IMR-90 (cell line): ENCODE measurements around the gene CHST8.

Source experiments
- FOS ChIP-seq: fragments of 150-350 bp; IDR thresholded peaks from 2 replicates; pipeline ENCODE4 v1.6.1; 2016; ENCODE audit warnings: low read depth, low read length
- MAFK ChIP-seq: IDR thresholded peaks from 2 replicates; pipeline ENCODE4 v1.6.1; 2012; ENCODE audit warnings: low read depth, low read length, improper control_type of control experiment
- MAZ ChIP-seq: IDR thresholded peaks from 2 replicates; pipeline ENCODE4 v1.6.1; 2012; ENCODE audit warnings: low read depth, mild to moderate bottlenecking, low read length, improper control_type of control experiment, moderate library complexity, borderline replicate concordance
- POLR2A ChIP-seq: IDR thresholded peaks from 2 replicates; pipeline ENCODE4 v1.6.1; 2012; ENCODE audit warnings: mild to moderate bottlenecking, low read depth, low read length
- RAD21 ChIP-seq: IDR thresholded peaks from 2 replicates; pipeline ENCODE4 v1.6.1; 2012; ENCODE audit warnings: low read length, improper control_type of control experiment
- RFX5 ChIP-seq: IDR thresholded peaks from 2 replicates; pipeline ENCODE4 v1.8.0; 2012; ENCODE audit warnings: low read depth, mild to moderate bottlenecking, low read length, moderate library complexity
- SMC3 ChIP-seq: fragments of 150-350 bp; IDR thresholded peaks from 2 replicates; pipeline ENCODE4 v1.6.1; 2016; ENCODE audit warnings: low read depth, mild to moderate bottlenecking, antibody characterized with exemption, low read length, moderate library complexity
- TF ChIP-seq, protein P1 (sequence below): conservative IDR thresholded peaks from 2 replicates; pipeline ENCODE4 v1.5.1; 2012; ENCODE audit warnings: mild to moderate bottlenecking, low read depth, low read length, improper control_type of control experiment
- TF ChIP-seq, protein P2 (sequence below): fragments of 150-350 bp; IDR thresholded peaks from 2 replicates; pipeline ENCODE4 v1.6.1; 2017; ENCODE audit warnings: mild to moderate bottlenecking, antibody characterized with exemption, low read length, low read depth

GRCh38 chr19:33731881-33732280 is 110.1 kb downstream of the CHST8 start:
- no peak for TF ChIP-seq POLR2A
- TF ChIP-seq, protein P1, sequence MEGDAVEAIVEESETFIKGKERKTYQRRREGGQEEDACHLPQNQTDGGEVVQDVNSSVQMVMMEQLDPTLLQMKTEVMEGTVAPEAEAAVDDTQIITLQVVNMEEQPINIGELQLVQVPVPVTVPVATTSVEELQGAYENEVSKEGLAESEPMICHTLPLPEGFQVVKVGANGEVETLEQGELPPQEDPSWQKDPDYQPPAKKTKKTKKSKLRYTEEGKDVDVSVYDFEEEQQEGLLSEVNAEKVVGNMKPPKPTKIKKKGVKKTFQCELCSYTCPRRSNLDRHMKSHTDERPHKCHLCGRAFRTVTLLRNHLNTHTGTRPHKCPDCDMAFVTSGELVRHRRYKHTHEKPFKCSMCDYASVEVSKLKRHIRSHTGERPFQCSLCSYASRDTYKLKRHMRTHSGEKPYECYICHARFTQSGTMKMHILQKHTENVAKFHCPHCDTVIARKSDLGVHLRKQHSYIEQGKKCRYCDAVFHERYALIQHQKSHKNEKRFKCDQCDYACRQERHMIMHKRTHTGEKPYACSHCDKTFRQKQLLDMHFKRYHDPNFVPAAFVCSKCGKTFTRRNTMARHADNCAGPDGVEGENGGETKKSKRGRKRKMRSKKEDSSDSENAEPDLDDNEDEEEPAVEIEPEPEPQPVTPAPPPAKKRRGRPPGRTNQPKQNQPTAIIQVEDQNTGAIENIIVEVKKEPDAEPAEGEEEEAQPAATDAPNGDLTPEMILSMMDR, result no peak
- TF ChIP-seq FOS, result no peak
- TF ChIP-seq MAFK, result no peak
- TF ChIP-seq RFX5, result no peak
- TF ChIP-seq SMC3, result no peak
- TF ChIP-seq, protein P2, sequence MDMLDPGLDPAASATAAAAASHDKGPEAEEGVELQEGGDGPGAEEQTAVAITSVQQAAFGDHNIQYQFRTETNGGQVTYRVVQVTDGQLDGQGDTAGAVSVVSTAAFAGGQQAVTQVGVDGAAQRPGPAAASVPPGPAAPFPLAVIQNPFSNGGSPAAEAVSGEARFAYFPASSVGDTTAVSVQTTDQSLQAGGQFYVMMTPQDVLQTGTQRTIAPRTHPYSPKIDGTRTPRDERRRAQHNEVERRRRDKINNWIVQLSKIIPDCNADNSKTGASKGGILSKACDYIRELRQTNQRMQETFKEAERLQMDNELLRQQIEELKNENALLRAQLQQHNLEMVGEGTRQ, result no peak
- no peak for TF ChIP-seq MAZ
- no peak for TF ChIP-seq RAD21
